HuH-7.5 (cell line): ENCODE data around the gene PELI2.

Experiments used
- DNase-seq: peaks from one replicate; pipeline ENCODE4 v3.0.0; 2011; ENCODE audit warnings: low spot score

The PELI2 gene

GRCh38 chr14:56172571-56172971, 54.4 kb downstream of the PELI2 start:
- DNase-seq, result no peak

GRCh38 chr14:56173365-56173922, 55.2 kb downstream of the PELI2 start:
- DNase-seq, result no peak

- DNase-seq, result no peak
These were observed 57.6 kb downstream of the PELI2 start for GRCh38 chr14:56175773-56176172.

GRCh38 chr14:56176530-56176929, 58.3 kb downstream of the PELI2 start:
- no peak for DNase-seq

GRCh38 chr14:56177036-56177435, 58.8 kb downstream of the PELI2 start:
- DNase-seq, result no peak

- no peak for DNase-seq
These were observed 62.7 kb downstream of the PELI2 start for GRCh38 chr14:56180754-56181542.

GRCh38 chr14:56181681-56182085, 63.5 kb downstream of the PELI2 start:
- no peak for DNase-seq

GRCh38 chr14:56182410-56182809, 64.2 kb downstream of the PELI2 start:
- DNase-seq, result no peak

- DNase-seq, result no peak
These were observed 65.5 kb downstream of the PELI2 start for GRCh38 chr14:56183631-56184157.

- DNase-seq, result no peak
These were observed 67.8 kb downstream of the PELI2 start for GRCh38 chr14:56185992-56186391.

GRCh38 chr14:56187736-56188135, 69.5 kb downstream of the PELI2 start:
- no peak for DNase-seq

- no peak for DNase-seq
These were observed 71.1 kb downstream of the PELI2 start for GRCh38 chr14:56189307-56189706.

GRCh38 chr14:56193347-56193746, 75.1 kb downstream of the PELI2 start:
- DNase-seq, result no peak

- DNase-seq, result no peak
These were observed 75.8 kb downstream of the PELI2 start for GRCh38 chr14:56194042-56194441.

GRCh38 chr14:56195223-56195622, 77.0 kb downstream of the PELI2 start:
- no peak for DNase-seq

GRCh38 chr14:56195704-56196103, 77.5 kb downstream of the PELI2 start:
- no peak for DNase-seq

- DNase-seq, result no peak
These were observed 78.1 kb downstream of the PELI2 start for GRCh38 chr14:56196274-56196673.

GRCh38 chr14:56197150-56197549, 78.9 kb downstream of the PELI2 start:
- no peak for DNase-seq

- DNase-seq, result no peak
These were observed 80.2 kb downstream of the PELI2 start for GRCh38 chr14:56198438-56198837.

GRCh38 chr14:56199095-56199981, 81.1 kb downstream of the PELI2 start:
- no peak for DNase-seq

- DNase-seq, result no peak
These were observed 81.9 kb downstream of the PELI2 start for GRCh38 chr14:56199982-56200577.

GRCh38 chr14:56202256-56202655, 84.0 kb downstream of the PELI2 start:
- no peak for DNase-seq
